Stimulated activated memory B cell treated with anti-CD40 and anti-IgM and Interleukin-4, amounts not matched to agents 10 μg/mL and 1 μg/mL and 100 μg/mL, for 72 hours (primary cell): ENCODE measurements around the gene MAST1.
"Not testable (repeated sequence)": the region's sequence is repeated elsewhere in the genome, so short reads cannot be mapped to it uniquely, and the experiment has no call there.

Experiments used
- ATAC-seq: fragments of 150-1000 bp; cut with Tn5 transposase; 2 replicates; pipeline ENCODE4 v1.10.0; 2021
- H3K27ac Mint-ChIP-seq: one replicate; pipeline ENCODE4 v1.8.0; 2022; ENCODE audit warnings: mild to moderate bottlenecking, mixed read lengths
- H3K27me3 Mint-ChIP-seq: one replicate; pipeline ENCODE4 v1.8.0; 2022; ENCODE audit warnings: mixed read lengths
- H3K36me3 Mint-ChIP-seq: one replicate; pipeline ENCODE4 v1.8.0; 2022; ENCODE audit warnings: mixed read lengths
- H3K4me1 Mint-ChIP-seq: one replicate; pipeline ENCODE4 v1.8.0; 2022; ENCODE audit warnings: mixed read lengths
- H3K4me3 Mint-ChIP-seq: one replicate; pipeline ENCODE4 v1.8.0; 2022; ENCODE audit warnings: mild to moderate bottlenecking, moderate library complexity, mixed read lengths
- H3K9me3 Mint-ChIP-seq: one replicate; pipeline ENCODE4 v1.8.0; 2022; ENCODE audit warnings: mixed read lengths

The MAST1 gene

GRCh38 chr19:12843328-12843727, 5.0 kb downstream of the MAST1 start:
- ATAC-seq, result no peak
- peaks cover 86% of the 10 kb centered on the region for H3K27me3 Mint-ChIP-seq
- no peak overlapping the region for H3K27ac Mint-ChIP-seq
- H3K4me1 Mint-ChIP-seq, result peaks cover 38% of the 10 kb centered on the region
- H3K4me3 Mint-ChIP-seq, result no peak overlapping the region
- H3K36me3 Mint-ChIP-seq, result no peaks in the 10 kb centered on the region
- H3K9me3 Mint-ChIP-seq, result peaks cover 3% of the 10 kb centered on the region

GRCh38 chr19:12843999-12844732, 5.9 kb downstream of the MAST1 start:
- ATAC-seq, result no peak
- Mint-ChIP-seq H3K4me3 (no peak overlapping the region), H3K4me1 (peaks cover 30% of the 10 kb centered on the region), H3K36me3 (no peaks in the 10 kb centered on the region), H3K9me3 (peaks cover 3% of the 10 kb centered on the region), H3K27me3 (peaks cover 78% of the 10 kb centered on the region), H3K27ac (no peak overlapping the region)

GRCh38 chr19:12846613-12847012, 8.3 kb downstream of the MAST1 start:
- Mint-ChIP-seq H3K4me1 (peaks cover 12% of the 10 kb centered on the region), H3K27me3 (peaks cover 53% of the 10 kb centered on the region)
- H3K9me3 Mint-ChIP-seq, H3K4me3 Mint-ChIP-seq, ATAC-seq, H3K27ac Mint-ChIP-seq, H3K36me3 Mint-ChIP-seq: not testable (repeated sequence)

- Mint-ChIP-seq H3K9me3 (no peaks in the 10 kb centered on the region), H3K36me3 (no peaks in the 10 kb centered on the region), H3K4me3 (peak overlapping the region; percentile 60)
These were observed 9.1 kb downstream of the MAST1 start for GRCh38 chr19:12847159-12848139.

GRCh38 chr19:12856653-12857052, 18.3 kb downstream of the MAST1 start:
- no peak overlapping the region for H3K4me3 Mint-ChIP-seq
- H3K27ac Mint-ChIP-seq, result no peak overlapping the region
- H3K4me1 Mint-ChIP-seq, result no peaks in the 10 kb centered on the region
- no peaks in the 10 kb centered on the region for H3K9me3 Mint-ChIP-seq
- ATAC-seq, result no peak
- peaks cover 9% of the 10 kb centered on the region for H3K27me3 Mint-ChIP-seq
- no peaks in the 10 kb centered on the region for H3K36me3 Mint-ChIP-seq

More at GRCh38 chr19:12847159-12848139, 9.1 kb downstream of the MAST1 start:
- peak; percentile 95 for ATAC-seq
- H3K27me3 Mint-ChIP-seq, result peaks cover 45% of the 10 kb centered on the region
- H3K4me1 Mint-ChIP-seq, result peaks cover 9% of the 10 kb centered on the region
- no peak overlapping the region for H3K27ac Mint-ChIP-seq

- ATAC-seq, result no peak
- Mint-ChIP-seq H3K36me3 (no peaks in the 10 kb centered on the region), H3K27ac (no peak overlapping the region), H3K9me3 (no peaks in the 10 kb centered on the region), H3K4me3 (no peak overlapping the region), H3K27me3 (peaks cover 11% of the 10 kb centered on the region), H3K4me1 (no peaks in the 10 kb centered on the region)
These were observed 20.0 kb downstream of the MAST1 start for GRCh38 chr19:12858041-12858928.

GRCh38 chr19:12859546-12859945, 21.2 kb downstream of the MAST1 start:
- Mint-ChIP-seq H3K36me3 (no peaks in the 10 kb centered on the region), H3K4me3 (no peak overlapping the region), H3K27ac (no peak overlapping the region), H3K27me3 (peaks cover 11% of the 10 kb centered on the region), H3K9me3 (no peaks in the 10 kb centered on the region), H3K4me1 (no peaks in the 10 kb centered on the region)
- ATAC-seq, result no peak

- Mint-ChIP-seq H3K27ac (no peak overlapping the region), H3K9me3 (no peaks in the 10 kb centered on the region), H3K36me3 (no peaks in the 10 kb centered on the region), H3K4me1 (peaks cover 12% of the 10 kb centered on the region), H3K4me3 (no peak overlapping the region), H3K27me3 (peaks cover 33% of the 10 kb centered on the region)
- no peak for ATAC-seq
These were observed 25.8 kb downstream of the MAST1 start for GRCh38 chr19:12864143-12864542.

- Mint-ChIP-seq H3K4me1 (peaks cover 12% of the 10 kb centered on the region), H3K27ac (no peak overlapping the region), H3K27me3 (peaks cover 33% of the 10 kb centered on the region), H3K9me3 (no peaks in the 10 kb centered on the region), H3K36me3 (no peaks in the 10 kb centered on the region), H3K4me3 (no peak overlapping the region)
- no peak for ATAC-seq
These were observed 26.7 kb downstream of the MAST1 start for GRCh38 chr19:12864721-12865715.

GRCh38 chr19:12865746-12866415, 27.6 kb downstream of the MAST1 start:
- ATAC-seq, result no peak
- no peak overlapping the region for H3K4me3 Mint-ChIP-seq
- no peak overlapping the region for H3K27ac Mint-ChIP-seq
- H3K27me3 Mint-ChIP-seq, result peaks cover 32% of the 10 kb centered on the region
- H3K9me3 Mint-ChIP-seq, result no peaks in the 10 kb centered on the region
- H3K36me3 Mint-ChIP-seq, result no peaks in the 10 kb centered on the region
- H3K4me1 Mint-ChIP-seq, result peaks cover 12% of the 10 kb centered on the region

GRCh38 chr19:12866416-12867119, 28.3 kb downstream of the MAST1 start:
- Mint-ChIP-seq H3K27ac (peak overlapping the region; percentile 61), H3K9me3 (no peaks in the 10 kb centered on the region), H3K4me1 (peaks cover 12% of the 10 kb centered on the region), H3K36me3 (no peaks in the 10 kb centered on the region), H3K4me3 (peak overlapping the region; percentile 81), H3K27me3 (peaks cover 25% of the 10 kb centered on the region)
- ATAC-seq, result no peak

GRCh38 chr19:12867120-12868099, 29.1 kb downstream of the MAST1 start:
- ATAC-seq, result peak; percentile 83
- Mint-ChIP-seq H3K27me3 (peaks cover 23% of the 10 kb centered on the region), H3K27ac (peak overlapping the region; percentile 61), H3K4me1 (peaks cover 12% of the 10 kb centered on the region), H3K4me3 (peak overlapping the region; percentile 81), H3K36me3 (peaks cover 6% of the 10 kb centered on the region), H3K9me3 (peaks cover 5% of the 10 kb centered on the region)
